H9 (cell line): ENCODE data around the gene ABCD3. TPM values are rescaled to one million over a fixed set of nuclear protein-coding genes. Genes with fewer than 3 reads are reported as not detected.
A peak's percentile ranks its signal among the peaks of the same experiment; 100 is the strongest.

Source experiments
- DNase-seq: peaks from one replicate; pipeline ENCODE4 v3.0.0-alpha.2; 2017
- H2AFZ ChIP-seq: one replicate; pipeline ENCODE4 v1.6.1; 2013; ENCODE audit warnings: mild to moderate bottlenecking, low read length, control low read depth, moderate library complexity
- H2AK5ac ChIP-seq: 2 replicates; pipeline ENCODE4 v1.6.1; 2013; ENCODE audit warnings: low read length, control low read depth, mixed read lengths; ENCODE audit not compliant: insufficient read length
- H2BK120ac ChIP-seq: one replicate; pipeline ENCODE4 v1.6.1; 2013; ENCODE audit warnings: low read depth, mild to moderate bottlenecking, low read length, control low read depth, inconsistent platforms; ENCODE audit not compliant: poor library complexity, severe bottlenecking
- H2BK12ac ChIP-seq: 2 replicates; pipeline ENCODE4 v1.6.1; 2013; ENCODE audit warnings: low read length, control low read depth, mixed read lengths, low read depth; ENCODE audit not compliant: insufficient read length
- H2BK15ac ChIP-seq: 2 replicates; pipeline ENCODE4 v1.6.1; 2013; ENCODE audit warnings: low read depth, low read length, control low read depth
- H2BK20ac ChIP-seq: one replicate; pipeline ENCODE4 v1.6.1; 2013; ENCODE audit warnings: low read depth, mild to moderate bottlenecking, low read length, control low read depth, inconsistent platforms; ENCODE audit not compliant: poor library complexity, severe bottlenecking
- H2BK5ac ChIP-seq: 2 replicates; pipeline ENCODE4 v1.6.1; 2013; ENCODE audit warnings: low read length, control low read depth, mixed read lengths; ENCODE audit not compliant: insufficient read length
- H3K14ac ChIP-seq: 2 replicates; pipeline ENCODE4 v1.6.1; 2013; ENCODE audit warnings: low read length, control low read depth; ENCODE audit not compliant: insufficient read depth
- H3K18ac ChIP-seq: 2 replicates; pipeline ENCODE4 v1.6.1; 2013; ENCODE audit warnings: low read depth, mild to moderate bottlenecking, mixed read lengths, low read length, control low read depth; ENCODE audit not compliant: insufficient read length
- H3K23ac ChIP-seq: 2 replicates; pipeline ENCODE4 v1.6.1; 2013; ENCODE audit warnings: low read length, control low read depth, mixed read lengths, low read depth; ENCODE audit not compliant: insufficient read length
- H3K23me2 ChIP-seq: 2 replicates; pipeline ENCODE4 v1.6.1; 2013; ENCODE audit warnings: low read depth, mild to moderate bottlenecking, mixed read lengths, low read length, control low read depth; ENCODE audit not compliant: insufficient read length, poor library complexity, severe bottlenecking
- H3K27ac ChIP-seq: 2 replicates; pipeline ENCODE4 v1.5.1; 2013; ENCODE audit warnings: low read length, control low read depth, mixed read lengths, low read depth; ENCODE audit not compliant: insufficient read length
- H3K27me3 ChIP-seq: 2 replicates; pipeline ENCODE4 v1.6.1; 2013; ENCODE audit warnings: low read length, control low read depth, inconsistent platforms; ENCODE audit not compliant: insufficient read depth
- H3K4ac ChIP-seq: 2 replicates; pipeline ENCODE4 v1.6.1; 2013; ENCODE audit warnings: low read depth, mild to moderate bottlenecking, control low read depth, inconsistent platforms, low read length, moderate library complexity
- H3K4me1 ChIP-seq: 2 replicates; pipeline ENCODE4 v1.6.1; 2013; ENCODE audit warnings: low read length, control low read depth, inconsistent platforms; ENCODE audit not compliant: insufficient read depth
- H3K4me2 ChIP-seq: 2 replicates; pipeline ENCODE4 v1.6.1; 2013; ENCODE audit warnings: low read length, control low read depth, mixed read lengths; ENCODE audit not compliant: insufficient read length, insufficient read depth
- H3K56ac ChIP-seq: 2 replicates; pipeline ENCODE4 v1.6.1; 2013; ENCODE audit warnings: low read depth, mild to moderate bottlenecking, mixed read lengths, low read length, control low read depth; ENCODE audit not compliant: insufficient read length
- H3K79me1 ChIP-seq: 2 replicates; pipeline ENCODE4 v1.6.1; 2013; ENCODE audit warnings: low read depth, mild to moderate bottlenecking, moderate library complexity, low read length, control low read depth, inconsistent platforms; ENCODE audit not compliant: insufficient read depth, poor library complexity, severe bottlenecking
- H3K79me2 ChIP-seq: 2 replicates; pipeline ENCODE4 v1.6.1; 2013; ENCODE audit warnings: low read length, control low read depth, inconsistent platforms; ENCODE audit not compliant: insufficient read depth
- H3K9ac ChIP-seq: 2 replicates; pipeline ENCODE4 v1.6.1; 2013; ENCODE audit warnings: low read length, control low read depth, mixed read lengths; ENCODE audit not compliant: insufficient read length; ENCODE audit errors: extremely low read depth
- H3K9me3 ChIP-seq: one replicate; pipeline ENCODE4 v1.6.1; 2013; ENCODE audit warnings: low read depth, low read length, inconsistent platforms; ENCODE audit not compliant: control insufficient read depth
- H3T11ph ChIP-seq: one replicate; pipeline ENCODE4 v1.6.1; 2013; ENCODE audit warnings: mild to moderate bottlenecking, low read length, control low read depth, inconsistent platforms
- H4K20me1 ChIP-seq: one replicate; pipeline ENCODE4 v1.6.1; 2013; ENCODE audit not compliant: control insufficient read depth, insufficient read length, insufficient read depth
- H4K5ac ChIP-seq: 2 replicates; pipeline ENCODE4 v1.6.1; 2013; ENCODE audit warnings: low read depth, mild to moderate bottlenecking, mixed read lengths, low read length, control low read depth; ENCODE audit not compliant: insufficient read length
- H4K8ac ChIP-seq: replicated peaks from 2 replicates; pipeline ENCODE4 v1.6.1; 2013; ENCODE audit warnings: low read length, control low read depth, mixed read lengths, low read depth; ENCODE audit not compliant: insufficient read length
- H4K91ac ChIP-seq: 2 replicates; pipeline ENCODE4 v1.6.1; 2013; ENCODE audit warnings: low read depth, mild to moderate bottlenecking, moderate library complexity, mixed read lengths, low read length, control low read depth; ENCODE audit not compliant: insufficient read length
- H3K27ac Mint-ChIP-seq, 3 experiments: 2 replicates in 2 of 3; 3 replicates in 1 of 3; pipeline ENCODE4 v1.8.0; 2020 to 2021; ENCODE audit warnings: mixed read lengths in 3 of 3, mild to moderate bottlenecking in 1 of 3, moderate library complexity in 1 of 3
- H3K27me3 Mint-ChIP-seq: 2 replicates; pipeline ENCODE4 v1.8.0; 2021; ENCODE audit warnings: low read depth, mild to moderate bottlenecking, moderate library complexity, mixed read lengths
- H3K36me3 Mint-ChIP-seq, 3 experiments: 2 replicates in 2 of 3; 3 replicates in 1 of 3; pipeline ENCODE4 v1.8.0; 2020 to 2021; ENCODE audit warnings: low read depth in 3 of 3, mixed read lengths in 3 of 3; ENCODE audit not compliant: insufficient read depth in 1 of 3
- H3K4me1 Mint-ChIP-seq, 2 experiments: 2 replicates each; pipeline ENCODE4 v1.8.0; 2020; ENCODE audit warnings: mixed read lengths in 2 of 2
- H3K4me3 Mint-ChIP-seq, 2 experiments: 2 replicates in 1 of 2; 3 replicates in 1 of 2; pipeline ENCODE4 v1.8.0; 2020 to 2021; ENCODE audit warnings: mild to moderate bottlenecking in 2 of 2, mixed read lengths in 2 of 2, moderate library complexity in 1 of 2
- H3K9me3 Mint-ChIP-seq, 2 experiments: 2 replicates in 1 of 2; 3 replicates in 1 of 2; pipeline ENCODE4 v1.8.0; 2020; ENCODE audit warnings: mild to moderate bottlenecking in 2 of 2, mixed read lengths in 2 of 2, moderate library complexity in 1 of 2
- CTCF ChIP-seq: fragments of 200-600 bp; sonication (generic); conservative IDR thresholded peaks from 3 replicates; pipeline ENCODE4 v1.8.0; 2021; ENCODE audit warnings: antibody characterized with exemption, mild to moderate bottlenecking
- WGBS: extraction: QIAGEN DNeasy Blood & Tissue Kit; methylation state at CpG from one replicate; pipeline ENCODE4 v1.1.7; 2013; ENCODE audit warnings: missing lambda C conversion rate, low lambda C conversion rate, mixed read lengths; ENCODE audit not compliant: insufficient read length; ENCODE audit errors: extremely low coverage; 5-methylcytosine and 5-hydroxymethylcytosine counted together
- total RNA-seq: library from RNA; stranded (reverse); gene quantifications from 2 replicates; pipeline ENCODE4 v1.2.1, GENCODE V29; 2021

The ABCD3 gene
- total RNA-seq, 1 experiment from 2014 or later: 32.0 TPM

DNA sequence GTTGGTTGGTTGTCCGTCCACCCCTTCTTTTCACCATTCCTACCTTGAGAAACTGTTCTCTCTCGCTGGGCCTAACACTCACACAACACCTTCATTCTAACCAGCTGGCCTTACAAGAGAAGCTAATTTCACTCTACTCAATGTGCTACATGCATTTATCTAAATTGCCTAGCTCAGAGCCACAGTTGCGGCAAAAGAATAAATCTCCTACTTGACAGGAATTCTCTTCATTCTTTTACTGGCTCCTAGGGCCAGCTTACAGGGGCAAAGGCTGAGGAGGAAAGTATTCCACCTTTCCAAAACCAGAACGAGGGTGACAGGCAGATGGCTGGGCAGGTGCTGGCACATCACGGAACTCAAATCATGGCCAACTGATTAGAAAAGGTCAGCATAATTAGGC, 116.9 kb downstream of the ABCD3 start:
- Histone ChIP-seq H2BK120ac (no peak overlapping the region), H3K56ac (no peak overlapping the region), H3K4me1 (no peaks in the 10 kb centered on the region), H3K79me2 (no peaks in the 10 kb centered on the region), H2BK12ac (no peak overlapping the region), H2BK5ac (no peak overlapping the region), H4K91ac (no peak overlapping the region), H2AK5ac (no peak overlapping the region), H3K4me2 (no peak overlapping the region), H3K79me1 (no peaks in the 10 kb centered on the region), H2BK15ac (no peak overlapping the region), H2AFZ (no peak overlapping the region), H4K8ac (no peak overlapping the region), H4K5ac (no peak overlapping the region), H3T11ph (no peak overlapping the region), H3K23me2 (no peaks in the 10 kb centered on the region), H3K18ac (no peak overlapping the region), H3K4ac (no peak overlapping the region), H3K27ac (no peak overlapping the region), H3K14ac (no peak overlapping the region), H3K9me3 (no peaks in the 10 kb centered on the region), H2BK20ac (no peak overlapping the region), H3K9ac (no peak overlapping the region), H3K23ac (no peak overlapping the region), H3K27me3 (no peaks in the 10 kb centered on the region), H4K20me1 (no peaks in the 10 kb centered on the region)
- H3K9me3 Mint-ChIP-seq: no peaks in the 10 kb centered on the region
- no peak for TF ChIP-seq CTCF
- H3K4me1 Mint-ChIP-seq: peaks cover 15 to 23% of the 10 kb centered on the region in 2 experiments
- peaks cover 14 to 89% (median 48%) of the 10 kb centered on the region in 3 experiments; a peak in 5 of 7 replicates for H3K36me3 Mint-ChIP-seq
- WGBS: no CpG with 5 or more reads among the region's 5 CpGs
- no peak for DNase-seq
- H3K27ac Mint-ChIP-seq: peak overlapping the region in 1 of 3 experiments; percentile 9; a peak in 1 of 7 replicates
- H3K4me3 Mint-ChIP-seq: no peak overlapping the region
- H3K27me3 Mint-ChIP-seq: no peaks in the 10 kb centered on the region
